GM12891 (cell line): ENCODE results near the gene PCDHGB6. TPM values are rescaled to one million over a fixed set of nuclear protein-coding genes. Genes with fewer than 3 reads are reported as not detected.
"Not testable (repeated sequence)": the region's sequence is repeated elsewhere in the genome, so short reads cannot be mapped to it uniquely, and the experiment has no call there.

Source experiments
- DNase-seq: peaks from one replicate; pipeline ENCODE4 v3.0.0; 2011; ENCODE audit warnings: low spot score; ENCODE audit not compliant: insufficient read length
- FAIRE-seq: peaks from 2 replicates; lab custom pipeline; 2011; peaks lifted over from hg19 to GRCh38; lab: Jason Lieb, UNC
- PAX5 ChIP-seq: IDR thresholded peaks from 2 replicates; pipeline ENCODE4 v1.6.1; 2011; ENCODE audit warnings: low read length, moderate library complexity, mild to moderate bottlenecking; ENCODE audit not compliant: insufficient read depth, severe bottlenecking
- POLR2A ChIP-seq: IDR thresholded peaks from 2 replicates; pipeline ENCODE4 v1.6.1; 2011; ENCODE audit warnings: low read depth, low read length, control low read depth
- POLR2AphosphoS5 ChIP-seq: IDR thresholded peaks from 2 replicates; pipeline ENCODE4 v1.6.1; 2011; ENCODE audit warnings: low read depth, low read length, control low read depth
- POU2F2 ChIP-seq: IDR thresholded peaks from 2 replicates; pipeline ENCODE4 v1.6.1; 2011; ENCODE audit warnings: low read depth, mild to moderate bottlenecking, control low read depth, low read length, moderate library complexity
- SPI1 ChIP-seq: IDR thresholded peaks from 2 replicates; pipeline ENCODE4 v1.6.1; 2011; ENCODE audit warnings: low read depth, low read length, control low read depth
- TAF1 ChIP-seq: IDR thresholded peaks from 2 replicates; pipeline ENCODE4 v1.6.1; 2011; ENCODE audit warnings: low read depth, low read length, control low read depth
- polyA plus RNA-seq: library from polyadenylated mRNA; unstranded; fragments of >200 nt; gene quantifications from one replicate; pipeline ENCODE4 v1.2.1, GENCODE V29; 2012; ENCODE audit warnings: low read depth, missing spikeins, inconsistent platforms; ENCODE audit not compliant: missing spikeins

PCDHGB6 gene
- polyA plus RNA-seq, result 0.04 TPM

GRCh38 chr5:141407790-141408505, at the start of gene PCDHGB6:
Gene PCDHGB6 (plus strand): TSS chr5:141408021. CDS start chr5:141408203, 182 bp downstream.
- DNase-seq, result not testable (repeated sequence)

GRCh38 chr5:141359790-141360426, 47.9 kb upstream of the PCDHGB6 start, which contains the start of gene PCDHGB2:
Gene PCDHGB2 (plus strand): TSS chr5:141359994. CDS start chr5:141360136, 142 bp downstream.
- no peak for TF ChIP-seq POU2F2
- TF ChIP-seq TAF1, result no peak
- FAIRE-seq (peak; percentile 16), DNase-seq (peak; percentile 42)

More at GRCh38 chr5:141407790-141408505, at the start of gene PCDHGB6:
- FAIRE-seq, result not testable (repeated sequence)

DNA sequence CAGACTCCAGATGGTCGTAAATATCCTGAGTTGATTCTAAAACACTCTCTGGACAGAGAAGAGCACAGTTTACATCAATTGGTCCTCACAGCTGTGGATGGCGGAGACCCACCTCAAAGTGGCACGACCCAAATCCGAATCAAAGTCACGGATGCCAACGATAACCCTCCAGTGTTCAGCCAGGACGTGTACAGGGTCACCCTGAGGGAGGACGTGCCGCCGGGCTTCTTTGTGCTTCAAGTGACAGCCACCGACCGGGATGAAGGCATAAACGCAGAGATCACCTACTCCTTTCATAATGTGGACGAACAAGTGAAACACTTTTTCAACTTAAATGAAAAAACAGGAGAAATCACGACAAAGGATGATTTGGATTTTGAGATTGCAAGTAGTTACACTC, 47.1 kb upstream of the PCDHGB6 start:
- FAIRE-seq, result no peak
- no peak for DNase-seq
- no peak for TF ChIP-seq PAX5
- TF ChIP-seq POLR2A, result no peak
- TF ChIP-seq POLR2AphosphoS5, result no peak
- no peak for TF ChIP-seq TAF1

GRCh38 chr5:141362719-141363118, 45.1 kb upstream of the PCDHGB6 start:
- FAIRE-seq (no peak), DNase-seq (no peak)
- TF ChIP-seq TAF1 (no peak), PAX5 (no peak), SPI1 (no peak), POU2F2 (no peak), POLR2A (no peak), POLR2AphosphoS5 (no peak)

DNA sequence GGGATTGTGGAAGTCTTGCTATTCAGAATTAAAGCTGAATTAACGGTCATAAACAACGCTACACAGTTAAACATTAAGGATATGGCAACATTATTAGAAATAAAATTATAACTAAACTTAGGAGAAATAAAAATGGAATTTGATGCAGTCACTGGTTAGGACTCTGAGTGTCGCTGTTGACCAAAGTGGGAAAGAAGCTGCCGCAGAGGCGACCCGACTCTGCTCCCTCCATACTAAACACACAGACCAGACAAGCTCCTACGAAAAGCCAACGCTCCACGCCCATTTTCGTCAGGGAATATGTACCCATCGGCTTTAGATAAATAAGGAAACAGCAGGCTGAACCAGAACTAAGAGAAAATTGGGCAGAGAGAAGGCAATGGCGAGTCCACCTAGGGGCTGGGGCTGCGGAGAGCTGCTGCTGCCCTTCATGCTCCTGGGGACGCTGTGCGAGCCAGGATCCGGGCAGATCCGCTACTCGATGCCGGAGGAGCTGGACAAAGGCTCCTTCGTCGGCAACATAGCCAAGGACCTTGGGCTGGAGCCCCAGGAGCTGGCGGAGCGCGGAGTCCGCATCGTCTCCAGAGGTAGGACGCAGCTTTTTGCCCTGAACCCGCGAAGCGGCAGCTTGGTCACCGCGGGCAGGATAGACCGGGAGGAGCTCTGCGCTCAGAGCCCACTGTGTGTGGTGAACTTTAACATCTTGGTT, 43.7 kb upstream of the PCDHGB6 start, which contains the start of gene PCDHGA5:
Gene PCDHGA5, plus strand, starts transcription at position 211 of the 709 bp plus-strand sequence. Its CDS starts 169 bp downstream, at position 380.
- no peak for FAIRE-seq

DNA sequence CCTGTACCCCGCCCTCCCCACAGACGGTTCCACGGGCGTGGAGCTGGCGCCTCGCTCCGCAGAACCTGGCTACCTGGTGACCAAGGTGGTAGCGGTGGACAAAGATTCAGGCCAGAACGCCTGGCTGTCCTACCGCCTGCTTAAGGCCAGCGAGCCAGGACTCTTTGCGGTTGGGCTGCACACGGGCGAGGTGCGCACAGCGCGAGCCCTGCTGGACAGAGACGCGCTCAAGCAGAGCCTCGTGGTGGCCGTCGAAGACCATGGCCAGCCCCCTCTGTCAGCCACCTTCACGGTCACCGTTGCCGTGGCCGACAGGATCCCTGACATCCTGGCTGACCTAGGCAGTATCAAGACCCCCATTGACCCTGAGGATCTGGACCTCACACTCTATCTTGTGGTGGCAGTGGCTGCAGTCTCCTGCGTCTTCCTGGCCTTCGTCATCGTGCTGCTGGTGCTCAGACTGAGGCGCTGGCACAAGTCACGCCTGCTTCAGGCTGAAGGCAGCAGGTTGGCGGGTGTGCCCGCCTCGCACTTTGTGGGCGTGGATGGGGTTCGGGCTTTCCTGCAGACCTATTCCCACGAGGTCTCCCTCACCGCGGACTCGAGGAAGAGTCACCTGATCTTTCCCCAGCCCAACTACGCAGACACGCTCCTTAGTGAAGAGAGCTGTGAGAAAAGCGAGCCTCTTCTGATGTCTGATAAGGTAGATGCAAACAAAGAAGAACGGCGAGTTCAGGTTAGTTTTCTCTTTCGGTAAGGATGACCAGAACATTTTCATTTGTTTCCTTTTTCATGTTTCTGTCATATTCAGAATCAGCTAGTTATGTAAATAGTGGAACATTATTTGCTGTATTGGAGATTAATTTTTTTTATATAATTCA, 41.6 kb upstream of the PCDHGB6 start:
- DNase-seq (no peak), FAIRE-seq (no peak)
- no peak for TF ChIP-seq PAX5
- TF ChIP-seq POLR2AphosphoS5, result no peak
- no peak for TF ChIP-seq POU2F2
- TF ChIP-seq POLR2A, result no peak
- no peak for TF ChIP-seq SPI1
- TF ChIP-seq TAF1, result no peak

More for the DNA sequence above, 43.7 kb upstream of the PCDHGB6 start, which contains the start of gene PCDHGA5:
- TF ChIP-seq TAF1 (no peak), PAX5 (no peak), POLR2A (no peak), POU2F2 (no peak), SPI1 (no peak), POLR2AphosphoS5 (no peak)
- no peak for DNase-seq

DNA sequence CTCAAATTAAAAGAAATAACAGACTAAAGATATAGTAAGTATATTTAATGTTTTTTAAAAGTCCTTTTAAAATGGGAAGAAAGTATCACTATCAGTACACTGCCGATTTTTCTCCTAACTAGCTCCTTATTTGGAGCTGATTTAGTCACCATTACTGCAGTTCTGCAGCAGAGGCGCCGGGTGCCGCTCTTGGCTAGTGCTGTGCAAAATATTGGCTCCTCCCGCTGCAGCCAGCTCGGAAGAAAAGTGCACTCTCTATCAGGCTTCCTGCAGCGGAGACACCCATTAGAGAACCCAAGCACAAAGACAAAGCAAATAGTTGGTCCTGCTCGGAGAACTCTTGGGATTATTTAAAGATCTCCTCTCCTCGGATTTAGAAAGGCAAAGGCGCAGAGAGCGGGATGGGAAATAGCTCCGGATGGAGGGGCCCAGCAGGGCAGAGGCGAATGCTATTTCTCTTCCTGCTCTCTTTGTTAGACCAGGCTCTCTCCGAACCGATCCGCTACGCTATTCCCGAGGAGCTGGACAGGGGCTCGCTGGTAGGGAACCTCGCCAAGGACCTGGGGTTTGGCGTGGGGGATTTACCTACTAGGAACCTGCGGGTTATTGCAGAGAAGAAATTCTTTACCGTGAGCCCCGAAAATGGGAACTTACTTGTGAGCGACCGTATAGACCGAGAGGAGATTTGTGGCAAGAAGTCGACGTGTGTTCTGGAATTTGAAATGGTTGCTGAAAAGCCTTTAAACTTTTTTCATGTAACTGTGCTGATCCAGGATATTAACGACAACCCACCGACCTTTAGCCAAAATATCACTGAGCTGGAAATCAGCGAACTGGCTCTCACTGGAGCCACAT, 37.6 kb upstream of the PCDHGB6 start, which contains the start of gene PCDHGB3:
Gene PCDHGB3, plus strand, starts transcription at position 249 of the 855 bp plus-strand sequence. Its CDS starts 153 bp downstream, at position 402.
- peak; percentile 43 for DNase-seq
- FAIRE-seq, result peak; percentile 5
- TF ChIP-seq POU2F2 (no peak), POLR2A (no peak), POLR2AphosphoS5 (no peak), SPI1 (no peak), PAX5 (no peak), TAF1 (no peak)

- no peak for DNase-seq
- TF ChIP-seq PAX5 (no peak), POLR2AphosphoS5 (no peak), POLR2A (no peak), POU2F2 (no peak), SPI1 (no peak), TAF1 (no peak)
- FAIRE-seq, result no peak
Measured at GRCh38 chr5:141371572-141372475, 36.0 kb upstream of the PCDHGB6 start.
